ENCODE measurements around the gene LIFR.

- TF ChIP-seq CTCF (IDR thresholded peaks at IDR 0.05) (no peak), POLR2A (IDR thresholded peaks at IDR 0.05) (no peak)
These were observed 29.4 kb upstream of the LIFR start for GRCh38 chr5:38585816-38586215.
